CD4-positive, alpha-beta T cell (primary cell): Measurements from ENCODE around the gene FABP1. TPM values are rescaled to one million over a fixed set of nuclear protein-coding genes. Genes with fewer than 3 reads are reported as not detected.

ENCODE experiments used
- ATAC-seq: fragments of 200-7000 bp; cut with Tn5 transposase; one replicate; pipeline ENCODE4 v1.10.0; 2022; ENCODE audit warnings: mild to moderate bottlenecking; ENCODE audit not compliant: poor library complexity
- CTCF ChIA-PET: fragments of 350-600 bp; sonication (Branson Sonifier 250); formaldehyde crosslinking; loops from one replicate; lab custom pipeline; 2021; ENCODE audit warnings: antibody characterized with exemption, inconsistent platforms; lab: Charles Lee
- POLR2A ChIA-PET: fragments of 350-600 bp; sonication (Branson Sonifier 250); formaldehyde crosslinking; loops from one replicate; lab custom pipeline; 2021; ENCODE audit warnings: antibody characterized with exemption, inconsistent platforms; lab: Charles Lee
- DNase-seq, 14 experiments: peaks; one replicate each; pipeline ENCODE4 v3.0.0-alpha.2; 2013 to 2020; ENCODE audit warnings: mixed read lengths in 2 of 14
- H3K27ac ChIP-seq, 2 donors: one replicate each; pipeline versions ENCODE4 v1.5.1 to v1.7.0; 2013; ENCODE audit warnings: low read length in 2 of 2, low read depth in 1 of 2, mild to moderate bottlenecking in 1 of 2
- H3K27me3 ChIP-seq, 2 experiments: 1 replicate in 1 of 2; 2 replicates in 1 of 2; pipeline versions ENCODE4 v1.6.1 to v1.7.0; 2013; ENCODE audit warnings: low read length in 2 of 2, control low read depth in 1 of 2, mild to moderate bottlenecking in 1 of 2, moderate library complexity in 1 of 2; ENCODE audit not compliant: insufficient read depth in 2 of 2, control insufficient read depth in 1 of 2
- H3K36me3 ChIP-seq: one replicate; pipeline ENCODE4 v1.6.1; 2013; ENCODE audit warnings: low read length, control low read depth; ENCODE audit not compliant: insufficient read depth
- H3K4me1 ChIP-seq: one replicate; pipeline ENCODE4 v1.6.1; 2013; ENCODE audit warnings: low read length, control low read depth; ENCODE audit not compliant: insufficient read depth
- H3K4me3 ChIP-seq: one replicate; pipeline ENCODE4 v1.5.1; 2013; ENCODE audit warnings: mild to moderate bottlenecking, low read length, moderate library complexity
- H3K9me3 ChIP-seq, 2 experiments: 1 replicate in 1 of 2; 2 replicates in 1 of 2; pipeline versions ENCODE4 v1.6.1 to v1.7.0; 2013; ENCODE audit warnings: low read length in 2 of 2, mild to moderate bottlenecking in 2 of 2, control low read depth in 1 of 2, moderate library complexity in 1 of 2; ENCODE audit not compliant: control insufficient read depth in 1 of 2, insufficient read depth in 1 of 2
- H3K27ac Mint-ChIP-seq: one replicate; pipeline ENCODE4 v1.8.0; 2020; ENCODE audit warnings: mixed read lengths
- H3K27me3 Mint-ChIP-seq: one replicate; pipeline ENCODE4 v1.8.0; 2021; ENCODE audit warnings: mixed read lengths
- H3K36me3 Mint-ChIP-seq: one replicate; pipeline ENCODE4 v1.8.0; 2021; ENCODE audit warnings: low read depth, mixed read lengths
- H3K4me1 Mint-ChIP-seq: one replicate; pipeline ENCODE4 v1.8.0; 2021; ENCODE audit warnings: low read depth, mixed read lengths
- H3K4me3 Mint-ChIP-seq: one replicate; pipeline ENCODE4 v1.8.0; 2020; ENCODE audit warnings: mild to moderate bottlenecking, mixed read lengths
- H3K9me3 Mint-ChIP-seq: one replicate; pipeline ENCODE4 v1.8.0; 2020; ENCODE audit warnings: mixed read lengths
- CTCF ChIP-seq: fragments of 200-600 bp; IDR thresholded peaks from one replicate; pipeline ENCODE4 v1.8.0; 2022; ENCODE audit warnings: antibody characterized with exemption, mild to moderate bottlenecking
- intact Hi-C, 2 experiments: fragments of 100-400 bp; cut with DNase I in 1 of 2; cut with micrococcal nuclease in 1 of 2; formaldehyde crosslinking; loops; one replicate each; pipeline versions ENCODE4 v1.15.1 to v1.9.0; 2023 to 2025; cut with DNase I, micrococcal nuclease
- total RNA-seq, 174 experiments: library from RNA in 2 of 174; stranded (reverse) in 2 of 174; gene quantifications; one replicate each; pipeline ENCODE4 v1.2.3 and lab custom pipeline; 2021 to 2026

Gene FABP1
- total RNA-seq, 2 experiments from 2014 or later = not detected

GRCh38 chr2:88146590-88146989 is 18.7 kb upstream of the FABP1 start:
- no peaks in the 10 kb centered on the region for H3K4me1 ChIP-seq
- ATAC-seq (no peak), DNase-seq (no peak)
- H3K4me3 ChIP-seq = no peak overlapping the region
- POLR2A ChIA-PET = no interaction called here
- Mint-ChIP-seq H3K27ac (no peak overlapping the region), H3K9me3 (peaks cover 12% of the 10 kb centered on the region), H3K4me3 (no peak overlapping the region), H3K36me3 (no peaks in the 10 kb centered on the region), H3K4me1 (no peaks in the 10 kb centered on the region), H3K27me3 (peaks cover 37% of the 10 kb centered on the region)
- H3K9me3 ChIP-seq = peaks cover 12 to 25% of the 10 kb centered on the region in 2 experiments
- H3K27me3 ChIP-seq = peaks cover 5 to 14% of the 10 kb centered on the region in 2 experiments
- TF ChIP-seq CTCF = no peak
- H3K27ac ChIP-seq = no peak overlapping the region
- intact Hi-C loops = no loop called here
- H3K36me3 ChIP-seq = no peaks in the 10 kb centered on the region
- CTCF ChIA-PET = no interaction called here

- CTCF ChIA-PET = no interaction called here
- POLR2A ChIA-PET = no interaction called here
- Mint-ChIP-seq H3K27ac (no peak overlapping the region), H3K9me3 (peaks cover 12% of the 10 kb centered on the region), H3K4me3 (no peak overlapping the region), H3K4me1 (no peaks in the 10 kb centered on the region), H3K36me3 (no peaks in the 10 kb centered on the region), H3K27me3 (peaks cover 40% of the 10 kb centered on the region)
- Histone ChIP-seq H3K9me3 (peaks cover 12 to 26% of the 10 kb centered on the region in 2 experiments), H3K27me3 (peaks cover 5 to 14% of the 10 kb centered on the region in 2 experiments), H3K4me1 (no peaks in the 10 kb centered on the region), H3K4me3 (no peak overlapping the region), H3K27ac (no peak overlapping the region), H3K36me3 (no peaks in the 10 kb centered on the region)
- intact Hi-C loops = no loop called here
- no peak for ATAC-seq
- DNase-seq = no peak
- no peak for TF ChIP-seq CTCF
These were observed 17.1 kb upstream of the FABP1 start for GRCh38 chr2:88144914-88145497.

GRCh38 chr2:88144271-88144670 is 16.4 kb upstream of the FABP1 start:
- Histone ChIP-seq H3K9me3 (peaks cover 12 to 22% of the 10 kb centered on the region in 2 experiments), H3K27ac (no peak overlapping the region), H3K36me3 (no peaks in the 10 kb centered on the region), H3K27me3 (peaks cover 5 to 14% of the 10 kb centered on the region in 2 experiments), H3K4me3 (no peak overlapping the region), H3K4me1 (no peaks in the 10 kb centered on the region)
- Mint-ChIP-seq H3K9me3 (peaks cover 9% of the 10 kb centered on the region), H3K27me3 (peaks cover 44% of the 10 kb centered on the region), H3K4me1 (no peaks in the 10 kb centered on the region), H3K27ac (no peak overlapping the region), H3K4me3 (no peak overlapping the region), H3K36me3 (no peaks in the 10 kb centered on the region)
- POLR2A ChIA-PET = no interaction called here
- ATAC-seq (no peak), DNase-seq (no peak)
- intact Hi-C loops = no loop called here
- TF ChIP-seq CTCF = no peak
- CTCF ChIA-PET = no interaction called here
